Neural crest cell (in vitro differentiated cells): ENCODE results near the gene AP3S1. TPM values are rescaled to one million over a fixed set of nuclear protein-coding genes. Genes with fewer than 3 reads are reported as not detected.

Source experiments
- DNase-seq: peaks from one replicate; pipeline ENCODE4 v3.0.0; 2021; ENCODE audit warnings: low read depth, mixed read lengths, low spot score
- H3K27ac Mint-ChIP-seq: one replicate; pipeline ENCODE4 v1.8.0; 2021; ENCODE audit warnings: mild to moderate bottlenecking, mixed read lengths; ENCODE audit not compliant: unreplicated experiment
- H3K27me3 Mint-ChIP-seq: 2 replicates; pipeline ENCODE4 v1.8.0; 2021; ENCODE audit warnings: low read depth, mild to moderate bottlenecking, mixed read lengths
- H3K36me3 Mint-ChIP-seq: 2 replicates; pipeline ENCODE4 v1.8.0; 2021; ENCODE audit warnings: low read depth, mild to moderate bottlenecking, mixed read lengths
- H3K4me1 Mint-ChIP-seq: 2 replicates; pipeline ENCODE4 v1.8.0; 2021; ENCODE audit warnings: mixed read lengths
- H3K4me3 Mint-ChIP-seq: one replicate; pipeline ENCODE4 v1.8.0; 2021; ENCODE audit warnings: mild to moderate bottlenecking, mixed read lengths
- H3K9me3 Mint-ChIP-seq: 2 replicates; pipeline ENCODE4 v1.8.0; 2021; ENCODE audit warnings: mixed read lengths
- total RNA-seq: library from RNA; stranded (reverse); gene quantifications from 2 replicates; pipeline ENCODE4 v1.2.1, GENCODE V29; 2021
- TF ChIP-seq, protein P1 (sequence below): fragments of 200-600 bp; sonication (generic); conservative IDR thresholded peaks from 2 replicates; pipeline ENCODE4 v1.5.0; 2021; ENCODE audit warnings: antibody characterized with exemption, mild to moderate bottlenecking

Gene AP3S1
- total RNA-seq, 1 donor from 2014 or later, result 74.9 TPM

DNA sequence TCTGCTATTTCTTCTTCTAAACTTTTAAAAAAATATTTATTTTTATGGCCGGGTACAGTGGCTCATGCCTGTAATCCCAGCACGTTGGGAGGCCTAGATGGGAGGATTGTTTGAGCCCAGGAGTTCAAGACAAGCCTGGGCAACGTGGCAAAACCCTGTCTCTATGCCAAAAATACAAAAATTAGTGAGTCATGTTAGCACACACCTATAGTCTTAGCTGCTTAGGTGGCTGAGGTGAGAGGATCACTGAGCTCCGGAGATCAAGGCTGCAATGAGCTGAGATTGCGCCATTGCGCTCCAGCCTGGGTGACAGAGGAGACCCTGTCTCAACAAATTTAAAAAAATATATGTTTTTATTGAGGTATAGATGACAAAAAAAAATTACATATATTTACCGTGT is 5.6 kb downstream of the AP3S1 start:
- no peaks in the 10 kb centered on the region for H3K36me3 Mint-ChIP-seq
- peaks cover 44% of the 10 kb centered on the region for H3K4me1 Mint-ChIP-seq
- TF ChIP-seq, protein P1, sequence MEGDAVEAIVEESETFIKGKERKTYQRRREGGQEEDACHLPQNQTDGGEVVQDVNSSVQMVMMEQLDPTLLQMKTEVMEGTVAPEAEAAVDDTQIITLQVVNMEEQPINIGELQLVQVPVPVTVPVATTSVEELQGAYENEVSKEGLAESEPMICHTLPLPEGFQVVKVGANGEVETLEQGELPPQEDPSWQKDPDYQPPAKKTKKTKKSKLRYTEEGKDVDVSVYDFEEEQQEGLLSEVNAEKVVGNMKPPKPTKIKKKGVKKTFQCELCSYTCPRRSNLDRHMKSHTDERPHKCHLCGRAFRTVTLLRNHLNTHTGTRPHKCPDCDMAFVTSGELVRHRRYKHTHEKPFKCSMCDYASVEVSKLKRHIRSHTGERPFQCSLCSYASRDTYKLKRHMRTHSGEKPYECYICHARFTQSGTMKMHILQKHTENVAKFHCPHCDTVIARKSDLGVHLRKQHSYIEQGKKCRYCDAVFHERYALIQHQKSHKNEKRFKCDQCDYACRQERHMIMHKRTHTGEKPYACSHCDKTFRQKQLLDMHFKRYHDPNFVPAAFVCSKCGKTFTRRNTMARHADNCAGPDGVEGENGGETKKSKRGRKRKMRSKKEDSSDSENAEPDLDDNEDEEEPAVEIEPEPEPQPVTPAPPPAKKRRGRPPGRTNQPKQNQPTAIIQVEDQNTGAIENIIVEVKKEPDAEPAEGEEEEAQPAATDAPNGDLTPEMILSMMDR, result no peak
- H3K27ac Mint-ChIP-seq, result no peak overlapping the region
- DNase-seq, result no peak
- H3K27me3 Mint-ChIP-seq, result no peaks in the 10 kb centered on the region
- no peak overlapping the region for H3K4me3 Mint-ChIP-seq
- no peaks in the 10 kb centered on the region for H3K9me3 Mint-ChIP-seq

DNA sequence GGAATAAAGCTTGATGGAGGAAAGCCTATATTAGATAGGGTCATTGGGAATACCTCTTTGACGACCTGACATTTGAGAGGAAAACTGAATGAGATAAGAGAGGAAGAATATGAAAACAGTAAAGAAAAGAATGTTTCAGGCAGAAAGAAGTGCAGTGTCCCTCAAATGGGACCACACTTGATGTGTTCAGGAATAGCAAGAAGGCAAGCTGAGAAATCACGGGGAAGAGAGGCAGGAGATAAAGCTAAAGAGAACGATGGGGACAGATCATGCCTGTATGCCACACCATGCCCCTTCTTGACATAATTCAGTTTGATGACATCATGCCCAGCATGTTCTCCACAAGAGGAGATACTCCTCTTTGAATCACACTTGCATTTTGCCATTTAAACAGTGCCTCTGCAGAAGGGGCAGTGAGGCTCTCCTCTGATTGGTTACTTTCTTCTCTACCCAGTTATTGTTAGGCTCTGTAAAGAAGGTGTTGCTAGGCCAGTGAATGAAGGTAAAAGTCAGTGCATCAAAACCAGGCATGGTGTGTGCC is 7.6 kb downstream of the AP3S1 start:
- Mint-ChIP-seq H3K9me3 (peaks cover 10% of the 10 kb centered on the region), H3K4me1 (peaks cover 26% of the 10 kb centered on the region), H3K27ac (no peak overlapping the region), H3K27me3 (no peaks in the 10 kb centered on the region), H3K4me3 (no peak overlapping the region), H3K36me3 (peaks cover 6% of the 10 kb centered on the region)
- TF ChIP-seq, protein P1, result no peak
- no peak for DNase-seq

DNA sequence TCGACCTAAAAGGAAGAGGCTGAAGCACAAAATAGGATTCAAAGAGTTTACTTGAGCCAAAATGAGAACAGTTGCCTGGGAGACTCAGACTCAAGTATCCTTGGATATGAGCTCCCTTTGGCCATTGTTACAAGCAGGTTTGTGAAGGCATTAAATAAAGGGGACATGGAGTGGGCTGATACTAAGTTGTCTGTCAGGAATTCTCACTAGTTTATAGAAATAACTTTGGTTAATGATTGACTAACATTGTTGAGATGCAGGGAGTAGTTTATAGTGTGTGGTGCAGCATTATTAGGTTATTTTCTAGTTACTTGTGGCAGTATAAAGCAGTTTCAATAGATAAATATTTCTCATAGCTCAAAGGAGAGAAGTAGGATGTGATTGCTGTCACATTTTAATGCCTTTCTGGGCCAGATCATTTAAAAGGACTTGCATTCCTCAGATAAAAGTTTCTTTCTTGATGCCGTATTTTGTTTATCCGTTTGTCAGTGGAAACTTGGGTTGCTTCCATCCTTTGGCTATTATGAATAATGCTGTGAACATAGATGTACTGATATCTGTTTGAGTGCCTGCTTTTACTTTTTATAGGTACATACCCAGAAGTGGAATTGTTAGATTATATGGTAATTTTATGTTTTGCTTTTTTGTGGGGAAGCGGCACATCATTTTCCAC is 9.1 kb downstream of the AP3S1 start:
- H3K9me3 Mint-ChIP-seq, result peaks cover 10% of the 10 kb centered on the region
- H3K36me3 Mint-ChIP-seq, result peaks cover 8% of the 10 kb centered on the region
- H3K27ac Mint-ChIP-seq, result no peak overlapping the region
- H3K27me3 Mint-ChIP-seq, result no peaks in the 10 kb centered on the region
- no peak overlapping the region for H3K4me3 Mint-ChIP-seq
- DNase-seq, result no peak
- peaks cover 21% of the 10 kb centered on the region for H3K4me1 Mint-ChIP-seq
- TF ChIP-seq, protein P1, result no peak

DNA sequence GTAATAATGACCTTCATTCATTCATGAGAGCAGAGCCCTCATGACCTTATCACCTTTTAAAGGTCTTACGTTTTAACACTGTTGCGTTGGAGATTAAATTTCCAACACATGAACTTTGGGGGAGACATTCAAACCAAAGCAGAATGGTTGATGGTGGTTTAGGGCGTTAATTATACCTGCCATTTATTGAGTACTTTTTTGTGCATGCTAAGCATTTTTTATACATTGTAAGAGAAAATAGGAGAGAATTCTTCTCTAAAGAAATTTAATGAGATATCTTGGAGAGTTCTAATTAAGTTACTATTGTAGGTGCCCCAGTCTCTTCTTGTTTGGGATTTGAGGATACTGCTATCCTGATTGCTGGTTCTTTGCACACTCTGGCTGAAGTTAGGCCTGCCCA is 12.4 kb downstream of the AP3S1 start:
- peaks cover 10% of the 10 kb centered on the region for H3K9me3 Mint-ChIP-seq

DNA sequence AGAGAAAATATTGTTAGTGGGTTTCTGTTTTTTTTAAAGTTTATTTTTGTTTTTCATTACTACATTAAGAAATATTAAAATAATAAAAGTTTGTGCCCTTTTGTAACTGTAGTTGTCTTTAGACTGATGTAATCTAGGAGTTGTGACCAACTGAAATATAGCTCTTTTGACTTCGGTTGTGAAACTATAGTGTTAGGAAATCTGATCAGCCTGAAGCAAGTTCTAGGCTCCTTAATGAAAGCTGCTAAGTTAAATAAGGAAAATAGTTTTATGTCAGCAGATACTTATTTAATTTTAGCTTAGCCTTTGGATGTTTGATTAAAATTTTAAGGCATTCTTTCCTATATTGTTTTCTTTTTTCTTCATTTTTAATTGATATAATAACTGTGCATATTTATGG is 14.2 kb downstream of the AP3S1 start:
- H3K27ac Mint-ChIP-seq, result no peak overlapping the region
- H3K27me3 Mint-ChIP-seq, result no peaks in the 10 kb centered on the region
- DNase-seq, result no peak
- H3K9me3 Mint-ChIP-seq, result peaks cover 10% of the 10 kb centered on the region
- H3K4me1 Mint-ChIP-seq, result peaks cover 22% of the 10 kb centered on the region
- H3K36me3 Mint-ChIP-seq, result peaks cover 8% of the 10 kb centered on the region
- no peak overlapping the region for H3K4me3 Mint-ChIP-seq
- TF ChIP-seq, protein P1, result no peak

More for the DNA sequence above, 12.4 kb downstream of the AP3S1 start:
- H3K4me1 Mint-ChIP-seq, result peaks cover 32% of the 10 kb centered on the region
- TF ChIP-seq, protein P1, result no peak
- peaks cover 8% of the 10 kb centered on the region for H3K36me3 Mint-ChIP-seq
- H3K27me3 Mint-ChIP-seq, result no peaks in the 10 kb centered on the region
- no peak overlapping the region for H3K4me3 Mint-ChIP-seq
- no peak overlapping the region for H3K27ac Mint-ChIP-seq
- no peak for DNase-seq
